GM18498 (cell line): ENCODE results near the gene OR4D6.

Experiments
- ATAC-seq: cut with Tn5 transposase; IDR thresholded peaks from one replicate; pipeline ENCODE4 v1.9.1; 2021; ENCODE audit warnings: mild to moderate bottlenecking, moderate library complexity; ENCODE audit not compliant: unreplicated experiment

Gene OR4D6

DNA sequence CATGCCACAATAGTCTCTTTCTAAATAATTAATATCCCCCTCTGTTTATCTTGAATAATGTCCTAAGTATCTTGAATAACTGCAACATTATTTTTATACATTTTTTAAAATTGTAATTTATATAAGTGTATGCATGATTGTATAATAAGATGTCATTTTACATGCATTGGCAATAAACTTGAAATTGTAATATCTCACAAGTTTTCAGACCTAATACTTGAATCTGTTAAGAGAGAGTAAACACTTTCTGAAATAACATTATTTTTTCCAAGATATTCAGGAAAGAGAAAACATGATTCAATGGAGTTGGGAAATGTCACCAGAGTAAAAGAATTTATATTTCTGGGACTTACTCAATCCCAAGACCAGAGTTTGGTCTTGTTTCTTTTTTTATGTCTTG, 46.5 kb downstream of the OR4D6 start, which contains the start of gene OR4D11:
Gene OR4D11, plus strand, starts transcription at position 301 of the 400 bp plus-strand sequence. Its CDS starts 0 bp downstream, at position 301.
- no peak for ATAC-seq
